ENCODE results near the gene DDHD1.

GRCh38 chr14:53016491-53016890, 136.6 kb downstream of the DDHD1 start:
- TF ChIP-seq POLR2A (IDR thresholded peaks at IDR 0.05) (no peak), CTCF (IDR thresholded peaks at IDR 0.05) (no peak)

Measured in right lobe of liver (tissue), 4 donors.